NCI-H1092 treated with DMSO at 0.1 percent for 48 hours (cell line): ENCODE data around the gene SLC48A1.

Experiments
- DNase-seq: peaks from one replicate; lab custom pipeline; 2025; lab: John Stamatoyannopoulos, UW

Gene SLC48A1

DNA sequence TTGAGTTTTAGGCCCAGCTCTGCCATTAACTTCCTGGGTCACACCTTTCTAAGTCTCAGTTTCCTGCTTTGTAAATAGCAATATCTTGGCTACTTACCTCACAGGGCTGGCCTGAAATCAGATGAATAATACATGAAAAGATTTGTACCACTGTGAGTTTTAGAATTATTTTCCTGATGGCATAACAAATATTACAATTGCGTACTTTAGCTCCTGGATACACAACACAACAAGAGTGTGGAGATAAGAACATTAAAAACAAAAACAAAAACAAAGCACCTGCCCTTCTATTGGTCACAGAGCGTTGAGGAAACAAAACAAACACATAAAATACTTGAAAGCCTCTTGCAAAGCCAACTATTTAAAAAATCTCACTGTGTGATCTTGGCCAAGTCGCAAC lies 51.6 kb downstream of the SLC48A1 start:
- no peak for DNase-seq

DNA sequence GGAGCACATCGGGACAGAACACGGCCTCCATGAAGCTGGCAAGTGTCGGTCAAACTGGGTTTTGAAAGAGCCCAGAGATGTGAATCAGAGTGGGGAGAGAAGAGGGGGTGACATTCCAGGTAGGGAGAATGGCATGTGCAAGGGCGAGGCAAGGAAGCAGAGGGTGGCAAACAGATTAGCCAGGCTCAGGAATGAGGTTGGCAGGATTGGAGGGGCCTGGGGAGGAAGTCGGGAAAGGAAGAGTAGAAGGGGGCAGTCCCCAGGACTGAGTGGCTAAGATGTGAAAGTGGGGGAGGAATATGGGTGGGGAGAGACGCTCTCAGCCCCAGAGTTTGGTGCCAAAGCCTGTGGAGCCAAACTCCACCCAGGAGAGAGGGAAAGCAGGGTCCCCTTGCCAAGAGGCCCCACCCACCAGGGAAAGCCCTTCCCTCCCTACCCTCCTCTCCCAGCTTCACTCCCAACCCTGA lies 52.2 kb downstream of the SLC48A1 start:
- no peak for DNase-seq

DNA sequence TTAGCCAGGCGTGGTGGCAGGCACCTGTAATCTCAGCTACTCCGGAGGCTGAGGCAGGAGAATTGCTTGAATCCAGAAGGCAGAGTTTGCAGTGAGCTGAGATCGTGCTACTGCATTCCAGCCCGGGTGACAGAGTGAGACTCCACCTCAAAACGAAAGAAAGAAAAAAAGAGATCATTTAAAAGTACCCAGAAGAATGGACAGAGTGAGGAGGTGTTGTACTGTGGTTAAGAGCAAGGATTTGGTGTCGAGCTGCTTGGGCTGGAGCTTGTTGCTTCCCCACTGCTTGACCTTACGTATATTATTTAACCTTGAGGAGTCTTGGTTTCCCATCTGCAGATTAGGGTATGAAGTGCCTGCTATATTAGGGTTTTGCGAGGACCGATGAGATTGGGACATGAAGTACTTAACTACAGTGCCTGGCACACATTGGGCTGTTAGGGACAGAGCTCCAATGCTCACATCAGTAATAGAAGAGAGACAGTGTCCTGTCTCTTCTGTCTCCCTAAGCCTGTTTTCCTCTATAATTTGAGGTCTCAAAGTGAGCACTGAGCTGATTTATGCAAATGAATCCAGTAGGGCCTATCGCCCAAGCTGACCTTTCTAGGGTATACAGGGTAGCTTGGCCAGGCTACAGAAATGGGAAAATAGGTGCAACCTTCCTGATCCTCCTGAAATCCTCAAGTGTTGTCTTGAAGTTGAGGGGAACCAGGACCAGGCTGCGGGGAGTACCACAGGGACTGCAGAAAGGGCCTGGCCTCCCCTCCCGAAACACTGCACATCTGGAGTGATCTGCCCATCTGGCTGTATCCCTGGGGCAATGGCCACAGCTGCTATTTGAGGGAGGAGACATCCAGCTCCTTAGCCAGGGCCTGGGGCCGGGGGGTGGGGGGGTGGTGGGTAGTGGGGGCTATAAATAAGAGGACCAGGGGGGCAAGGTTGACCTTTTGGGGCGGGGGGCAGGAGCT lies 55.3 kb downstream of the SLC48A1 start:
- no peak for DNase-seq

DNA sequence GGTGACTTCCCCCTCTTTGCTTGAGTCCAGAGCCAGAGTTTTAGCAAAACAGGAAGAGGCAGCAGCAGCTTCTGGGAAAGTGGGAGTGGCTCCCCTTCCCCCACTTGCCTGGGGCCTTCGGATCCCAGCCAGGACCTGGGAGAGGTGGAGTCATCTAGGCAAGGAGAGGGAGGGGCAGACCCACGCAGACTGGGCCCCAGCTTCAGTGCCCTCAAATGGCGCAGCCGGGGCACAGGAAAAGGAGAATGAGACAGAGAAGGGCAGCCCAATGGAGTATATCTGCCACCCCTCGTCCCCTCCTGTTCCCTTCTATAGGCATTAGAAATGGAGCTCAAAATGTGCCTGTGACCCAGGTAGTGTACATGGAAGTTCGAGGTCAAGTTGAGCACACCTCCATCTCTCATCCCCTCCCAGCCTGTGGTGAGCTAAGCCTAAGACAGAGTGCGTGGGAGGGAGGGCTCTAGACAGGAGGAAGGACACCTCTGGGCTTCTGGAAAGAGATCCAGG lies 56.0 kb downstream of the SLC48A1 start:
- DNase-seq = no peak

DNA sequence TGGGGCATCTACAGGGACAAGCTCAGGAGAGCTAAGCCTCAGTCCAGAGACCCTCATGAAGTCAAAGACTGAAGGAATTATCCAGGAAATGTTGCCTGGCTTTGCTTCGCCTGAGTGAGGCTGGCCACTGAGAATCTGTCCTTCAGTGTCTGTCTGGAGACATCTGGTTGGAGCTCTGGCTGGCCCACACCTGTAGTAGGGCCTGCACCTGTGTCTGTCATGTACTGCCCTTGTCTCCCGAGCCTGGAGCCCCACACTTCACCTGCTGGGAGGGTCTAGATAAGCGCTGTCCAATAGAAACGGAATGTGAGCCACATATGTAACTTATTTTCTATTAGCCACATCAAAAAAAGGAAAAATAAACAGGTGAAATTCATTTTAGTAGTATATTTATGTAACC lies 56.5 kb downstream of the SLC48A1 start:
- no peak for DNase-seq
